Right lobe of liver (tissue), 4 donors: ENCODE results near the gene FAM124A.

Experiments
- POLR2A ChIP-seq: fragments of 450-650 bp; IDR thresholded peaks from one replicate; pipeline ENCODE4 v1.6.1; 2017; ENCODE audit warnings: antibody characterized with exemption, mild to moderate bottlenecking
- TF ChIP-seq, protein P1 (sequence below), 4 donors: fragments of 200-600 bp in 3 of 4; fragments of 450-650 bp in 1 of 4; IDR thresholded peaks; one replicate each; pipeline versions ENCODE4 v1.5.1 to v1.8.0; 2016 to 2022; ENCODE audit warnings: antibody characterized with exemption in 4 of 4, mild to moderate bottlenecking in 2 of 4
- donor health status: DM: no; HTN: no; CAD: no.
- donor health status: DM: no; HTN: no; CAD: no.
- donor health status: DM: no; HTN: yes; CAD: no.

DNA sequence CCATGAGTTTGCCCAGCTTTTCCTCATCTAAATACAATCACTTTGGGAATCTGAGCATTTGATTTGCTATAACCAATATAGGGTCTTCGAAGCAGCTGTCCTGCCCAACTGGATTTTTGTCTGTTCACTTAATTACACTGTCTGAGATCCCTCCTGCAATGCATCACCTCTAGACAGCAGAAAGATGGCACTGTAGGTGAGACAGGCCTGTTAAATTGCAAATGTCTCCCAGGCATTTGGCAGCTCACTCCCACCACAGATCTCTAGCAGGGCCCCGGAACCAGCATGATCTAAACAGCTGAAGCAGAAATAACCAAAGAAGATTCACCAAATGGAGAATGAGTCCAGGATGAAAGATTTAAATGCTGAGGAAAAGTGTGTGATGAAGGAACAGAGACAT is 75.4 kb downstream of the FAM124A start:
- TF ChIP-seq, protein P1, sequence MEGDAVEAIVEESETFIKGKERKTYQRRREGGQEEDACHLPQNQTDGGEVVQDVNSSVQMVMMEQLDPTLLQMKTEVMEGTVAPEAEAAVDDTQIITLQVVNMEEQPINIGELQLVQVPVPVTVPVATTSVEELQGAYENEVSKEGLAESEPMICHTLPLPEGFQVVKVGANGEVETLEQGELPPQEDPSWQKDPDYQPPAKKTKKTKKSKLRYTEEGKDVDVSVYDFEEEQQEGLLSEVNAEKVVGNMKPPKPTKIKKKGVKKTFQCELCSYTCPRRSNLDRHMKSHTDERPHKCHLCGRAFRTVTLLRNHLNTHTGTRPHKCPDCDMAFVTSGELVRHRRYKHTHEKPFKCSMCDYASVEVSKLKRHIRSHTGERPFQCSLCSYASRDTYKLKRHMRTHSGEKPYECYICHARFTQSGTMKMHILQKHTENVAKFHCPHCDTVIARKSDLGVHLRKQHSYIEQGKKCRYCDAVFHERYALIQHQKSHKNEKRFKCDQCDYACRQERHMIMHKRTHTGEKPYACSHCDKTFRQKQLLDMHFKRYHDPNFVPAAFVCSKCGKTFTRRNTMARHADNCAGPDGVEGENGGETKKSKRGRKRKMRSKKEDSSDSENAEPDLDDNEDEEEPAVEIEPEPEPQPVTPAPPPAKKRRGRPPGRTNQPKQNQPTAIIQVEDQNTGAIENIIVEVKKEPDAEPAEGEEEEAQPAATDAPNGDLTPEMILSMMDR (IDR thresholded peaks at IDR 0.05): no peak
- TF ChIP-seq POLR2A: no peak
